RWPE1 (cell line): ENCODE measurements around the gene SLC36A1.

ENCODE experiments used
- CTCF ChIA-PET: fragments of 350-600 bp; sonication (Branson Sonifier 250); formaldehyde crosslinking; extraction: SDS; loops from one replicate; lab custom pipeline; 2021; lab: Yijun Ruan, JAX
- POLR2A ChIA-PET: fragments of 400-600 bp; formaldehyde crosslinking; extraction: SDS; loops from one replicate; lab custom pipeline; 2020; ENCODE audit warnings: antibody characterized with exemption; ENCODE audit not compliant: low non-redundant PET; lab: Yijun Ruan, JAX
- DNase-seq: peaks from one replicate; pipeline ENCODE4 v3.0.0; 2012; ENCODE audit warnings: low spot score
- H3K27ac ChIP-seq: fragments of 450-650 bp; 2 replicates; pipeline ENCODE4 v1.5.1; 2017
- TF ChIP-seq, protein P1 (sequence below): fragments of 450-650 bp; conservative IDR thresholded peaks from 2 replicates; pipeline ENCODE4 v1.5.1; 2017; ENCODE audit warnings: low read depth, mild to moderate bottlenecking

SLC36A1 gene

DNA sequence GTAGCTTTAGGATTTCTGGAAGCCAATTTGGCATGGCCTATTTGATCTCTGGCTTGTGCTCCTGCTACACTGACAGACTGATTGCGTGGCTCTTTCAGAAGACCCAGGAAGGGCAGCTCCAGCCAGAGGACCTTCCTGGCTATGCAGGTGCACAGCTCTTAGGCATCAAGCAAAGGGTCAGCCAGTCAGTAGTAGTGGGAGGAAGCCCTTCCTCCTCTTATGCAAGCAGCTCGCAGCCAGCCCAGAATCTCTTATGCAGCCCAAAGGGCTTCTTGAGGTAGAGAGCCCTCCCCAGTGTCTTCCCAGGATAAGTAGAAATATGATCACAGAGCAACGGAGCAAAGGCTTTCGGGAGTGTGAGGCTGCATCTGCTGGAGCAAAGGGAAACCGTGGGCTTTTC is 43.2 kb downstream of the SLC36A1 start:
- no peak overlapping the region for H3K27ac ChIP-seq
- POLR2A ChIA-PET, result no interaction called here
- no peak for DNase-seq
- TF ChIP-seq, protein P1, sequence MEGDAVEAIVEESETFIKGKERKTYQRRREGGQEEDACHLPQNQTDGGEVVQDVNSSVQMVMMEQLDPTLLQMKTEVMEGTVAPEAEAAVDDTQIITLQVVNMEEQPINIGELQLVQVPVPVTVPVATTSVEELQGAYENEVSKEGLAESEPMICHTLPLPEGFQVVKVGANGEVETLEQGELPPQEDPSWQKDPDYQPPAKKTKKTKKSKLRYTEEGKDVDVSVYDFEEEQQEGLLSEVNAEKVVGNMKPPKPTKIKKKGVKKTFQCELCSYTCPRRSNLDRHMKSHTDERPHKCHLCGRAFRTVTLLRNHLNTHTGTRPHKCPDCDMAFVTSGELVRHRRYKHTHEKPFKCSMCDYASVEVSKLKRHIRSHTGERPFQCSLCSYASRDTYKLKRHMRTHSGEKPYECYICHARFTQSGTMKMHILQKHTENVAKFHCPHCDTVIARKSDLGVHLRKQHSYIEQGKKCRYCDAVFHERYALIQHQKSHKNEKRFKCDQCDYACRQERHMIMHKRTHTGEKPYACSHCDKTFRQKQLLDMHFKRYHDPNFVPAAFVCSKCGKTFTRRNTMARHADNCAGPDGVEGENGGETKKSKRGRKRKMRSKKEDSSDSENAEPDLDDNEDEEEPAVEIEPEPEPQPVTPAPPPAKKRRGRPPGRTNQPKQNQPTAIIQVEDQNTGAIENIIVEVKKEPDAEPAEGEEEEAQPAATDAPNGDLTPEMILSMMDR, result no peak
- CTCF ChIA-PET, result no interaction called here

GRCh38 chr5:151491062-151491461 is 43.7 kb downstream of the SLC36A1 start:
- no peak overlapping the region for H3K27ac ChIP-seq
- TF ChIP-seq, protein P1, result no peak
- ChIA-PET POLR2A (no interaction called here), CTCF (no interaction called here)
- no peak for DNase-seq

GRCh38 chr5:151492729-151493128 is 45.3 kb downstream of the SLC36A1 start:
- ChIA-PET POLR2A (no interaction called here), CTCF (interaction anchor here (0.7 to 1.2 kb wide), 3 partner anchors 45 to 1846 kb away, joined by 4 read pairs; partner anchors contain the start of gene SLC36A1)
- DNase-seq, result peak; percentile 52
- H3K27ac ChIP-seq, result no peak overlapping the region
- TF ChIP-seq, protein P1, result no peak

DNA sequence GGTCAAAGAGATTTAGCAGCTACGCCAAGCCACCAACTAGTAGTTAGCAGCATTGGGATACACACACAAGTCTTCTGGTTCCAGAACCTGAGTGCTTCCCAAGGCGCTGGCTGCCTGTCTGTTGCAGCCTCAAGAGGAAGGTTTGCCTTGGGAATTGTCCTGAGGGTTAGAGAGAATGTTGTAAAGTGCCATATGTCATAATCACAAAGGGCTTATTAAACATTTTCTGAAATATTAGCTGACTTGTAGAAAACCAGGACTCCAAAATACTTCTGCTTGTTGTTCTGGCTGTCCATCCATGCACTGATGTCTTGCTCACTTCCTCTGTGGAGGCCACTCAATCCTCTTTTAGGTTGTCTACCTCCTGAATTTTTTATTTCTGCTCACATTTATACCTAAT is 46.3 kb downstream of the SLC36A1 start:
- TF ChIP-seq, protein P1, result no peak
- DNase-seq, result no peak
- H3K27ac ChIP-seq, result no peak overlapping the region
- ChIA-PET CTCF (interaction anchor here (0.5 to 0.6 kb wide), 2 partner anchors 87 to 1362 kb away, joined by 3 read pairs; no protein-coding TSS in a partner anchor), POLR2A (no interaction called here)

DNA sequence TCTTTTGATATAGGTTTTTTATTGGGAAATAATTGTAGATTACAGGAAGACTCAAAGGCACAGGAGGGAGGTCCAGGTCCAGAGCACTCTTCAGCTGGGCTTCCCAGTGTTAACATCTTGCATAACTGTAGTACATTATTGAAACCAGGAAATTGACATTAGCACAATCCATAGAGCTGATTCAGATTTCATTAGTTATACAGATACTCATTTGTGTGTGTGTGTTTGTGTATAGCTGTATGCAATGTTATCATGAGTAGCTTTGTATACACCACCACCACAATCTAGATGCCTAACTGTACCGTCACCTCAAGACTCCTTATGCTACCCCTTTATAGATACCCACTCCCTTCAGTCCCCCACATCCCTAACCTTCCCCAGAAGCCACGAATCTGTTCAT is 47.9 kb downstream of the SLC36A1 start:
- POLR2A ChIA-PET, result no interaction called here
- CTCF ChIA-PET, result no interaction called here
- DNase-seq, result no peak
- H3K27ac ChIP-seq, result no peak overlapping the region
- TF ChIP-seq, protein P1, result no peak

DNA sequence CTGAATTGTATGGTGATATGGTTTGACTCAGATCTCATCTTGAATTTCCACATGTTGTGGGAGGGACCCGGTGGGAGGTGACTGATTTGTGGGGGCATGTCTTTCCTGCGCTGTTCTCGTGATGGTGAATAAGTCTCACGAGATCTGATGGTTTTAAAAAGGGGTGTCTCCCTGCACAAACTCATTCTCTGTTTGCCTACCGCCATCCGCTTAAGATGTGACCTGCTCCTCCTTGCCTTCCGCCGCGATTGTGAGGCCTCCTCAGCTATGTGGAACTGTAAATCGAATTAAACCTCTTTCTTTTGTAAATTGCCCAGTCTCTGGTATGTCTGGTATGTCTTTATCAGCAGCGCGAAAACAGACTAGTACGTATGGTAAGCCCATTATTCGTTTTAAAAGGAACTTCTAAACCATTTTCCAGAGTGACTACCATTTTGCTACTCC is 48.7 kb downstream of the SLC36A1 start:
- H3K27ac ChIP-seq, result no peak overlapping the region
- ChIA-PET CTCF (no interaction called here), POLR2A (no interaction called here)
- TF ChIP-seq, protein P1, result no peak
- DNase-seq, result no peak
